Measurements from ENCODE around the gene IPO4. TPM values are rescaled to one million over a fixed set of nuclear protein-coding genes. Genes with fewer than 3 reads are reported as not detected.

IPO4 gene
- total RNA-seq, 2 donors from 2014 or later: 56.3 to 67.4 TPM

- H3K27me3 ChIP-seq (ENCODE audit: control insufficient read depth, insufficient read depth, low read length, poor library complexity, severe bottlenecking): no peaks in the 10 kb centered on the region
- Mint-ChIP-seq H3K27ac (no peak overlapping the region), H3K9me3 (no peaks in the 10 kb centered on the region), H3K36me3 (ENCODE audit: low read depth) (peaks cover 70% of the 10 kb centered on the region), H3K27me3 (ENCODE audit: insufficient read depth) (no peaks in the 10 kb centered on the region), H3K4me3 (no peak overlapping the region), H3K4me1 (no peaks in the 10 kb centered on the region)
- H3K9me3 ChIP-seq (ENCODE audit: control insufficient read depth, low read length): no peaks in the 10 kb centered on the region
- no peak overlapping the region for H3K4me3 ChIP-seq (ENCODE audit: low read length)
- H3K36me3 ChIP-seq (ENCODE audit: control insufficient read depth, insufficient read depth, low read length): peaks cover 70% of the 10 kb centered on the region
- no peaks in the 10 kb centered on the region for H3K4me1 ChIP-seq (ENCODE audit: control insufficient read depth, insufficient read depth, low read length)
- no peak for TF ChIP-seq CTCF (conservative IDR thresholded peaks at IDR 0.05)
- no peak for DNase-seq
- H3K27ac ChIP-seq (ENCODE audit: low read depth, low read length): no peak overlapping the region
- no peak overlapping the region for H3K9ac ChIP-seq (ENCODE audit: extremely low read depth, low read length, poor library complexity, severe bottlenecking)
- WGBS, 2 experiments (ENCODE audit: insufficient coverage in 1 of 2, insufficient read length in 1 of 2): 93 to 94% methylated on average over 13 to 19 of the region's 19 CpGs
Measured at GRCh38 chr14:24181371-24182077, 7.1 kb downstream of the IPO4 start.

GRCh38 chr14:24179961-24180796, 8.4 kb downstream of the IPO4 start:
- H3K27me3 Mint-ChIP-seq (ENCODE audit: insufficient read depth): no peaks in the 10 kb centered on the region
- Histone ChIP-seq H3K4me1 (ENCODE audit: control insufficient read depth, insufficient read depth, low read length) (no peaks in the 10 kb centered on the region), H3K9me3 (ENCODE audit: control insufficient read depth, low read length) (no peaks in the 10 kb centered on the region), H3K4me3 (ENCODE audit: low read length) (no peak overlapping the region), H3K36me3 (ENCODE audit: control insufficient read depth, insufficient read depth, low read length) (peaks cover 57% of the 10 kb centered on the region), H3K27ac (ENCODE audit: low read depth, low read length) (no peak overlapping the region), H3K9ac (ENCODE audit: extremely low read depth, low read length, poor library complexity, severe bottlenecking) (no peak overlapping the region), H3K27me3 (ENCODE audit: control insufficient read depth, insufficient read depth, low read length, poor library complexity, severe bottlenecking) (no peaks in the 10 kb centered on the region)
- no peak for TF ChIP-seq CTCF (conservative IDR thresholded peaks at IDR 0.05)
- H3K9me3 Mint-ChIP-seq: no peaks in the 10 kb centered on the region
- 93 to 94% methylated on average over 5 to 17 of the region's 18 CpGs for WGBS, 2 experiments (ENCODE audit: insufficient coverage in 1 of 2, insufficient read length in 1 of 2)
- no peak overlapping the region for H3K27ac Mint-ChIP-seq
- no peak overlapping the region for H3K4me3 Mint-ChIP-seq
- no peaks in the 10 kb centered on the region for H3K4me1 Mint-ChIP-seq
- no peak for DNase-seq
- H3K36me3 Mint-ChIP-seq (ENCODE audit: low read depth): peaks cover 62% of the 10 kb centered on the region

GRCh38 chr14:24179294-24179960, 9.2 kb downstream of the IPO4 start:
- no peak overlapping the region for H3K27ac Mint-ChIP-seq
- 89 to 98% methylated on average over 10 to 14 of the region's 14 CpGs for WGBS, 2 experiments (ENCODE audit: insufficient coverage in 1 of 2, insufficient read length in 1 of 2)
- no peaks in the 10 kb centered on the region for H3K4me1 Mint-ChIP-seq
- H3K27me3 Mint-ChIP-seq (ENCODE audit: insufficient read depth): no peaks in the 10 kb centered on the region
- no peak for DNase-seq
- H3K9me3 Mint-ChIP-seq: no peaks in the 10 kb centered on the region
- H3K9me3 ChIP-seq (ENCODE audit: control insufficient read depth, low read length): no peaks in the 10 kb centered on the region
- no peaks in the 10 kb centered on the region for H3K27me3 ChIP-seq (ENCODE audit: control insufficient read depth, insufficient read depth, low read length, poor library complexity, severe bottlenecking)
- peaks cover 51% of the 10 kb centered on the region for H3K36me3 ChIP-seq (ENCODE audit: control insufficient read depth, insufficient read depth, low read length)
- no peaks in the 10 kb centered on the region for H3K4me1 ChIP-seq (ENCODE audit: control insufficient read depth, insufficient read depth, low read length)
- H3K27ac ChIP-seq (ENCODE audit: low read depth, low read length): no peak overlapping the region
- H3K9ac ChIP-seq (ENCODE audit: extremely low read depth, low read length, poor library complexity, severe bottlenecking): no peak overlapping the region
- no peak overlapping the region for H3K4me3 Mint-ChIP-seq
- H3K4me3 ChIP-seq (ENCODE audit: low read length): no peak overlapping the region
- peaks cover 61% of the 10 kb centered on the region for H3K36me3 Mint-ChIP-seq (ENCODE audit: low read depth)
- TF ChIP-seq CTCF (conservative IDR thresholded peaks at IDR 0.05): no peak

Measured in endodermal cell (in vitro differentiated cells).